NCI-H510A (cell line): ENCODE results near the gene TAF11L13.

Source experiments
- DNase-seq: peaks from one replicate; lab custom pipeline; 2025; lab: John Stamatoyannopoulos, UW

TAF11L13 gene

DNA sequence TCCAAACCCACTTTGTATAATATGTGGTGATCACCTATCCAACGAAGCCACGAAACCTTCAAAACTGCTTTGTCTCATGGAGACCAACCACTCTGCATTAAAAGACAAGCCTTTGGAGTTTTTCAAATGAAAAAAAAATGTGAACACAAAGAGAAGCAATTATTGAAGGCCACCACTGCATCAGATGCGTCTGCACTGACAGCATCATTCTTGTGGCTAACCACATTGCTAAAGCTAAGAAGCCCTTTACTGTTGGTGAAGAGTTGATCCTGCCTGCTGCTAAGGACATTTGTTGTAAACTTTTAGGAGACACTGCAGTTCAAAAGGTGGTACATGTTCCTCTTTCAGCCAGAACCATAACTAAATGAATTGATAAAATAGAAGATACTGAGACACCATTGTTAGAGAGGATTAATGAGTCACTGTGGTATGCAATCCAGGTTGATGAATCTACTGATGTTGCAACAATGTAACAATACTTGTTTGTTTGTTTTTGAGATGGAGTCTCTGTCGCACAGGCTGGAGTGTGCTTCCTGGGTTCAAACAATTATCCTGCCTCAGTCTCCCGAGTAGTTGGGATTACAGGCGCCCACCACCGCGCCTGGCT lies 47.8 kb downstream of the TAF11L13 start:
- no peak for DNase-seq

DNA sequence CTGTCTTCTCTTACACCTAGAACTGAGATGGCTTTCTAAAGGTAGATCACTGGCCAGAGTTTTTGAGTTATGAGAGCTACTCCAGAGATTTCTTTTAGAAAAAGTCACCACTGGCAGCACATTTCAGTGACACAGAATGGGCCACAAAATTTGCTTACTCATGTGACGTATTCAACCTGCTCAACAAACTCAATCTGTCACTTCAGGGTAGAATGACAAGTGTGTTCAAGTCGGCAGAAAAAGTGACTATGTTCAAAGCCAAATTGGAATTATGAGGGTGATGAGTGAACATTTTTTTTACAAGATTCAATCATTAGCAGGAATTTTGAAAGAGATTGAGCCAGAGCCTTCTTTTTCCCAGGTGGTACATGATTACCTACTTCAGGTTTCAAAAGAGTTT lies 48.8 kb downstream of the TAF11L13 start:
- no peak for DNase-seq
